GM12892 (cell line): ENCODE results near the gene MYOG.

Experiments
- POLR2A ChIP-seq: IDR thresholded peaks from 2 replicates; pipeline ENCODE4 v1.6.1; 2011; ENCODE audit warnings: low read depth, low read length, control low read depth
- POLR2AphosphoS5 ChIP-seq: IDR thresholded peaks from 2 replicates; pipeline ENCODE4 v1.6.1; 2011; ENCODE audit warnings: low read depth, low read length, control low read depth
- TAF1 ChIP-seq: IDR thresholded peaks from 2 replicates; pipeline ENCODE4 v1.6.1; 2011; ENCODE audit warnings: low read depth, mild to moderate bottlenecking, control low read depth, low read length, borderline replicate concordance

GRCh38 chr1:203128716-203129500, 43.1 kb upstream of the MYOG start:
- no peak for TF ChIP-seq POLR2A
- no peak for TF ChIP-seq TAF1
- no peak for TF ChIP-seq POLR2AphosphoS5
